Activated CD4-positive, alpha-beta T cell treated with anti-CD3 and anti-CD28 coated beads, Interleukin-2, amount 50 U/mL, for 24 hours (primary cell): ENCODE results near the gene AKAP5.

Experiments used
- DNase-seq, 2 donors: peaks; one replicate each; pipeline ENCODE4 v3.0.0-alpha.2; 2020; ENCODE audit warnings: low read depth in 1 of 2, low spot score in 1 of 2

AKAP5 gene

DNA sequence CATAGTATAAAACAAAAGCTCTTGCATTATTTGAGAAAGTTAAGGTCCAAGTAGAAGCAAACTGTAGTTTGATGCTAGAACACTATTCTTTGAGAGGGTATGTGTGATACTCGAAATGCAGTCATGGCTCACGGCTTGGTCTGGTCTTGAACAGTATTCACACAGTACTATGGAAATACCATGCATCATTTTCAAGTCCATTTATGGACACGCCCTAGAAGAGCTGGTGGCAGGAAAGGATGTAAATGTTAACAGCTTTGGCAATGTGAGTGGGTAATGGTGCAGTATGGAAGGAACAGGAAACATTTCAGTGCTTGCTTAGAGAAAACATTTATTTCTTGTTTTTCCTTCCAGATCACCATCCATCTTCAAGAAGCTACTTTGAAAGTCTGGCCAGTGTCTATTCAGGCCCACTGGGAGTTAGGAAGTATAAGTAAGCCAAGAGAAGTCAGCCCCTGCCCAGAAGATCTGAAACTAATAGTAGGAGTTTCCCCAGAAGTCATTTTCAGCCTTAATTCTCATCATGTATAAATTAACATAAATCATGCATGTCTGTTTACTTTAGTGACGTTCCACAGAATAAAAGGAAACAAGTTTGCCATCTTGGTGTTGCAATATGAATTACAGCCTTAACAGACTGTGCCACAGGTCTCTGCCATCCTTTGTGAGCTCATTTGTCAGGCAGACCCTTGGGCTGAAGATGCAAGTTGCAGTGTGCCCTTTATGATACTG, 5.7 kb upstream of the AKAP5 start:
- no peak for DNase-seq

GRCh38 chr14:64461221-64461620, 4.1 kb upstream of the AKAP5 start:
- DNase-seq = no peak

DNA sequence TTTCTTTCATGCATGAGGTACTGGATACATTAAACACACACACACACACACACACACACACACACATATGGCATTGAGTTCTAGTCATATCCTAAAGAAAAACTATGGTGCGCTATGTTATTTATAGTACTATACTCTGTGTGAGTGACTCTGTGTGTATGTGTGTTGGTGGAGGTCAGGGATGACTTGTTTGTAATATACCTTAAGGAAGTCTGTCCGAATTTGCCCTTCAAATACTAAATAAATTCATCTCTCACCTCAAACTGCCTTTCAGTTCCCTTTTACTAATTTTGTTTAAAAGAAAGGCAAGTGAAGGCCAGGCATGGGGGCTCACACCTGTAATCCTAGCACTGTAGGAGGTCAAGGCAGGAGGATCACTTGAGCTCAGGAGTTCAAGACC, 2.1 kb upstream of the AKAP5 start:
- DNase-seq = no peak

DNA sequence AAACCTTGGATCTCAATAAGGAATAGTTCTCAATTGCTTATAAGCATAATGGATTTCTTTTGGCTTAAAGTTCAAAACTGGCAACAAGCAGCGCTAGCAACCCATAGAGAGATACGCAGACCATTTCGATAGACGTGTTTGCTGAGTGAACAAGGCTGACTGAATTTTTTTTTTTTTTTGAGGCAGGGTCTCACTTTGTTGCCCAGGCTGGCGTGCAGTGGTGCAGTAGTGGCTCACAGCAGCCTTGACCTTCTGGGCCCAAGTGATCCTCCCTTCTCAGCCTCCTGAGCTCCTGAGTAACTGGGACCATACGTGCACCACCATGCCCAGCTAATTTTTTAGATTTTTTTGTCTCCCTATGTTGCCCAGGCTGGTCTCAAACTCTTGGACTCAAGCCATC, 1.4 kb upstream of the AKAP5 start:
- DNase-seq = no peak

DNA sequence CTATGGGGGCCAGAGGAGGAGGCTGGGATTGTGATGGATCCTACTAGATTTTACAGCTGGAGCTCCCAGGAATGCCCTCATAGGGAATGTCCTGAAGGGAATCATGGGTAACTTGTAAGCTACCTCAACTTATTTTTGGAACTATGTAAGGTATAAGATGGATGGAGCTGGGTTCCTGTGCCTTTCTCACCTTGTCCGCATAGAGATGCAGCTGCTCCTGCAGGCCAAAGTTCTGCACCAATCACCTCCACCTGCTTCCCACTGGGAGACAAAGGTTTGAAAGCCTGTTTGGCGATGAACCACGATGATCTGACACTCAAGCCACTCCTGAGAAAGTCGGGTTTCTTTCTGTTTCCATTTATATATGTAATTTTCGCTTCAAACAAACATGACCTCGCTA, 648 bp upstream of the AKAP5 start:
- DNase-seq = no peak

DNA sequence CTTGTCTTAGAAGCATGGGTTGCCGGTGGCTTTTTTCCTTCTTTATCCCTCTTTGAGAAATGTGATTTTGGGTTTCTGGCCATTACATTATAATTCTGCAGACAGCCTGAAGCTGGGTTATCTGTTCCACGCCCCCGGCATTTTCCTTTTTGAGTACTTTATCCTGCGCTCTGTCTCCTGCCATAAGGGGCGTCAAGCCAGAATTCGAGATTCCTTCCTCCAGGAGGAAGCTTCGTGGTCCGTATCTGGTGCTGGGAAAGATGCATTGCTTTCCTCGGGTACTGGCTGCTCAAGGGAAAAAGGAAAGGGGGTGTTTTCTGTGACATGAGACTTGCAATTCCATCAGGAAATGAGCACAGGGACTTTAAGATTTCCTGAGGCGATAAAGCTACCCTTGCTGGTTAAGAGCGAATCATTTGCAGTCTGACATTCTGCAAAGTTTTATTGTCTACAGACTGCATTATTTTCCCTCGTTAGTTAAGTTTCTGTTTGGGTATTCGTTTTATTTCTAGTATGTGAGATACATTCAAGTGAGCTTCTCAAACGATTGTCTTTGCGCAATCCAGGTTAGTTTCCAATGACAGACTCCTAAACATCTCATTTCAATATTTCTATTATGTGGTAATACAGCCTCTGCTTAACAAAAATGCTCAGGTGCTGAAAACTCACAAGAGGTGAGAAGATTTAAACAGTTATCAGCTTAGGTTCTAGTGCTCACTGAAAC, 694 bp downstream of the AKAP5 start:
- DNase-seq = no peak

DNA sequence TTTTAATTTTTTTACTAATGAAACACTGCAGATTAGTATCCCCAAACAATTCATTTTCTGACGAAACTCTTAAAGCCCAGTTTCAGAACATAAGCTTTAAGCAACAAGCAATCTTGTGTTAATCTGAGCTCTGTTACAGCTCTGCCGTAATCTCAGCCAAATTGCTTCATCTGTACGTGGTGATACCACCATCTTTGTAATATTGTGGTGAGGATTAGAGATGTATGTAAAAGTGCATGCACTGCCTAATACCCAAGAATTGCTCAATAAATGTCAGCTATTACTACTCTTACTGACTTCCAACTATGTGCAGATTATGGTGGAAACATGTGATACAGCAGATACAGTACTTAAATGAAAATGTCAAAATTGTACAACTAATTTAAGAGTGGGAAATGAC, 1.8 kb downstream of the AKAP5 start:
- DNase-seq = no peak

DNA sequence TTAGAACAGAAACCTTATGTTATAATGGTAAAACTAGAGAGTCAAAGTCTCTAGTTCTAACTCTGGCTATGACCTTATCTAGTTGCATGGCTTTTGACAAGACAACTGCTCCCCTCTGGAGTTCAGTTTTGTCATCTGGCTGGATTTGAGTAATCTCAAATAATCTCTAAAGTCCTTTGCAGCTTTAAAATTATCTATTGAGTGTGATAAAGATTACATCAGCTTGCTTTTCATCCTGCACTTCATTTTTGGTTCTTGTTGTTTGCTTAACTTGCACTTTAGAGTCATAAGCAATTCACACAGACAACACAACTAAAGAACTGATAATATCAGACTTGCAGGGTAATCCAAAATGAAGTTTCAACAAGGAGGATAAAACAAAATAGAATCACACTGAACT, 2.3 kb downstream of the AKAP5 start:
- DNase-seq = no peak

DNA sequence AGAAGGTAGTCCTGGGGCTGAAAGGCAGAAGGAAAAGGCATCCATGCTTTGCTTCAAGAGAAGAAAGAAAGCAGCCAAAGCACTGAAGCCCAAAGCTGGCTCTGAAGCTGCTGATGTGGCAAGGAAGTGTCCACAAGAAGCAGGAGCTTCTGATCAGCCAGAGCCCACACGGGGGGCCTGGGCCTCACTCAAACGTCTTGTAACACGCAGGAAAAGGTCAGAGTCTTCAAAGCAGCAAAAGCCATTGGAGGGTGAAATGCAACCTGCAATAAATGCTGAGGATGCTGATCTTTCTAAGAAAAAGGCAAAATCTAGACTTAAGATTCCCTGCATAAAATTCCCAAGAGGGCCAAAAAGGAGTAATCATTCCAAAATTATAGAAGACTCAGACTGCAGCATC, 3.2 kb downstream of the AKAP5 start:
- no peak for DNase-seq

DNA sequence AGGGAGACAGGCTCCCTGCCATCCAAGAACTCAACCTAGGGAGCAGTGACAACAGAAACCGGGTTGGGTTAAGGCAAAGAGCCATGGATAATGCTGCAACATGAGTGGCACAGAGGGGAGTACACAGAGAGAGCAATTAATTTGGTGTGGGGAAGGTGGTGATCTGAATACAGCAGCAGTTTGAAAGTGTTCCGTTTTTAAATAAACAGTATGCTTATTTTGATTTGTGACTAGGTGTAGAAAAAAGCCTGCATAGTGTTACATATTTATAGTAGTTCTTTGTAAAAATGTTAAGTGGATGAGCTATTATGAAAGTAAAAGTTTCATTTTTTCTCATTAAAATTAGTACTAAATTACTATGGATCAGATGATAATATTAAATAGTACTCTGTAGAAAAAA, 8.7 kb downstream of the AKAP5 start:
- DNase-seq = no peak

GRCh38 chr14:64474698-64475097, 9.4 kb downstream of the AKAP5 start:
- no peak for DNase-seq

GRCh38 chr14:64475585-64476273, 10.4 kb downstream of the AKAP5 start:
- DNase-seq = no peak

DNA sequence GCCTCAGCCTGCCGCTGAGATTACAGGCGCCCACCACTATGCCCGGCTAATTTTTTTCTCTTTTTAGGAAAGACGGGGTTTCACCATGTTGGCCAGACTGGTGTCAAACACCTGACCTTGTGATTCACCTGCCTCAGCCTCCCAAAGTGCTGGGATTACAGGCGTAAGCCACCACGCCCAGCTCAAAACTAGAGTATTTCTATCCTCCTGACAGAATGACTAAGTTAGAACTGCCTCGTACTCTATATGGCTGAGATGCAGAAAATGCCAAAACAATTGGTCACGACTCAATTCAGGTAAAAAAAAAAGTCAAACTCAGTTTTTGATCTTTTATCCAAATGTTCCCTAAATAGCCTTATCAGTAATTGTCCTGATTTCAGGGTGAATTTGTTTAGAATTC, 11.1 kb downstream of the AKAP5 start:
- no peak for DNase-seq

DNA sequence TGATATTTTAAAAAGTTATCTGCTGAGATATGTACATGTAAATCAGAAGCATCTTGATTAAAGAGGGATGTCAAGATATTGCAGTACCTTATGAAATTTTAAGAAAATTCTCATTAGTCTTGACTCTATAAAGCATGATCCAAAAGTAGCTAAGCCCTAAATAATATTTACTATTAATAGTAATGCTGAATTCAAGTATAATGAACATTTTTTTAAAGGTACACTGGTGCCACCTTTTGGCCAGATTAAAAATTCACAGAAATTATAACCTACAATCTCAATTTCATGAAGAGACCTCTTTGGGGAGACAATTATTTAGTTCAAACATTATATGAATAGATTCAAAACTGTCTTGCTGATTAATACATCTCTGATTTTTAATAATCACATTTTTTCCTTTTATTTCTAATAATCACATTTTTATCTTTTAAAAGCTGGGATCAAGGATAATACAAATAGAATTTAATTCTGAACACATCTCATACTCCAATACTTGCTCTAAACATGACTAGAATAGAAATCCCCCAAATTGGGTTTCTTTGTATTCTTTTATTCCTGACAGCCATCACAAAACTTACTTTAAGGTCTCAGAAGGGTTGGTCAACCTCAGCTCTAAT, 13.4 kb downstream of the AKAP5 start:
- no peak for DNase-seq

GRCh38 chr14:64488590-64489099, 23.3 kb downstream of the AKAP5 start:
- no peak for DNase-seq

DNA sequence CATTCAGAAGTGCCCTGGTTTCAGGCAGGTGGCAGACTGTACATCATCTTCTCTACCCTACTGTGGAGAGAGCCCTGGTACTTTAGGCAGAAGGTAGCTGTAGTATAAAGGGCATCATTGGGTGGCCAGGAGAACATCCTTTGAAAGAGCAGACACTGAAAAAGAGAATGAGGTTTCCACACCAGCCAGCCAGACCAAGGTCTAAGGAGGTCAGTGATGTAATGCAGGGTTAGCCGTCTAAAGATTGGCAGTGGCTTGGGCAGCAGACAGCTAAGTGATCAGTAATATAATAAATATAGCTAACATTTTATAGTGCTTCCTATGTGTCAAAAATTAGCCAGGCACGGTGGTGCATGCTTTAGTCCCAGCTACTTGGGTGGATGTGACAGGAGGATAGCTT, 26.3 kb downstream of the AKAP5 start:
- no peak for DNase-seq

DNA sequence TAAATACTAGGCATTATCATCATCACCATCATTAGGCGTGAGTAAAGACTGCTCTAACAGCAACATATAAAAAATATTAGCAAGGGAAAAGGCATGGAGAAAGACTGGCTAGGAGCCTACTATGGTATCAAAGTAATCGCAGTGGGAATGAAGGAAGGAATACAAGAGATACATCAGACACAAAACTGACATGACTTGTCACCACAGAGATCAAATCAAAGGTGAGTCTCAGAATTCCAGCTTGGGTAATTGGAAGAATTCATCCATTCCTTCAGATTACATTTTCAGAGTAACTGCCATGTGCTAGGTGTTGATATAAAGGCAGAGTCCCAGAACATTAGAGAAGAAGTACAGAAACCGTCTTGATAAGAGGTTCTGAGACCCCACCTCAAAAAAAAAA, 28.2 kb downstream of the AKAP5 start:
- DNase-seq = no peak

- no peak for DNase-seq
Measured at GRCh38 chr14:64495252-64495651, 30.0 kb downstream of the AKAP5 start.

DNA sequence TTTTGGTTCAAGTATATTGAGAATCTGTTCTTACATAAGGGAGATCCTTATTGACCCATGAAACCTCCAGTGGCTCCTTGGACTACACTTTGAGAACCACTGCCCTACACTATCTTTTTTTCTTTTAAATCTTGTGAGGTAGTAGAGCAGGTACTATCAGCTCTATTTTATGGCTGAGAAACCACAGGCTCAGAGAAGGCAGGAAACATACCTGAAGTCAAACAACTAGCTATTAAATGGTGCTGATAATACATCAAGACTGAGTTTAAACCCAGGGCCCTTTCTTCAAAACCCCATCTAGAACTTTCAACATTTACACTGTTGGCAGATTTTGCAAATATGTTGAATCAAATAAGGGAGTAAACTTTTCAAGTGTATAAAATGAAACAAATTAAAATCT, 31.5 kb downstream of the AKAP5 start:
- no peak for DNase-seq

DNA sequence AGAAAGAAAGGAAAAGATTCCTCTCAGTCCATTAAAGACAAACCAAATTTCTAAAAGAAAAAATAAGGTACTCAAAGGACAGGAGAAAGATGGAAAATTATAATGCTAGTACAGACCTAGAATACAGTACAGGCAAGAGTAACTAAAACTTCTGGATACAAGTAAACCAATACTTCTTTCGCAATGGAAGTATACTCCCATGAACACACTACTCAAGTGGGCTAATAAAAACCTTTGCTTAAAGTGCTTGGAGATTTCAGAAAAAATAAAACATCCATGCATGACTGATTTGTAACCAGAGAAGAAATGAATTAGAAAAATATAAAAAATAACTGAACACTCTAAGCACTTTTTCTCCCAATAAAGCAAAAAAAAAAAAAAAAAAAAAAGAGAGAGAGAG, 34.8 kb downstream of the AKAP5 start:
- no peak for DNase-seq

DNA sequence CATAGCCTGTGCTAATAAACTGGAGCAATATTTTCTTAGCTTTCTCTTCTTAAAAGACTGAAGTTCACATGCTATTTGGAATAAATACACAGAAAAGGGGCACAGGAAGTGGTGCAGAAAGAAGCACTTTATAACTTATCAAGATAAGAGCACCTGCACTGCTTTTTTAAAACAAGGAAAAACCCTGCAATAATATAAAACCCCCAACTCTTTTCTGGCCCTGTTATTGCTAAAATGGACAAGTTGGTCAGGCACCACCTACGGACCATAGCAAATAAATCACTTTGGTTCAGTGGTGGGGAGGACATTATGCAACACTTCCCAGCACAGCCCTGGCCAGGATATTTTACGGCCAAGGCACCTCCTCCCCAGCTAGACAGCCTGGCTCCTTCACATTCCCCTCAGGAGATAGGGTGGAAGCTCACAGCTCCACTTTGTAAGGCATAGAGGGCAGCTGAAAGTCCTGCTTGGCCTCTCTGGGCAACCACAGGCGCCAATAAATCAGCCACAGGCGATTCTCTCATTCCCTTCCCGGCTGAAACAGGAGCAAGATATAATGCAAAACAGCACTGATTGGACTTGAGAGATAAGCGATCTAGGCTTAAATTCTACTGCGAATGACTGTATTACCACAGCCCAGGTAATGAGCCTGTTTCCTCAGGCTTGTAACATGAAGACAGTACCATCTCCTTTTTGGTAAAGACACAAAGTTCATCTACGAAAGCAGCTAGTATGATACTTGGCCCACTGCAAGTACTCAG, 36.3 kb downstream of the AKAP5 start:
- DNase-seq = no peak
